ENCODE data around the gene EGLN1.

Gene EGLN1

GRCh38 chr1:231337472-231338269 is 84.4 kb downstream of the EGLN1 start, which contains the start of gene EXOC8 (continued):
- no peak for TF ChIP-seq SALL2 (tag by site-specific recombination; IDR thresholded peaks at IDR 0.05; ENCODE audit: borderline replicate concordance)
- TF ChIP-seq ZNF16 (tag by site-specific recombination; IDR thresholded peaks at IDR 0.05; ENCODE audit: low read depth) = no peak
- TF ChIP-seq ZNF37A (tag by site-specific recombination; IDR thresholded peaks at IDR 0.05) = no peak
- TF ChIP-seq TSHZ1 (tag by site-specific recombination; IDR thresholded peaks at IDR 0.05; ENCODE audit: borderline replicate concordance) = no peak
- TF ChIP-seq ZNF701 (tag by site-specific recombination; IDR thresholded peaks at IDR 0.05) = no peak
- TF ChIP-seq ZNF248 (tag by site-specific recombination; IDR thresholded peaks at IDR 0.05) = no peak
- TF ChIP-seq ZNF777 (tag by site-specific recombination; IDR thresholded peaks at IDR 0.05; ENCODE audit: borderline replicate concordance) = no peak
- TF ChIP-seq ZNF623 (tag by site-specific recombination; IDR thresholded peaks at IDR 0.05) = no peak
- peak; percentile 88 for TF ChIP-seq ZNF561 (tag by site-specific recombination; IDR thresholded peaks at IDR 0.05; ENCODE audit: borderline replicate concordance)
- no peak for TF ChIP-seq ZNF521 (tag by site-specific recombination; IDR thresholded peaks at IDR 0.05)
- TF ChIP-seq ZNF654 (tag by site-specific recombination; IDR thresholded peaks at IDR 0.05; ENCODE audit: low read depth) = no peak
- TF ChIP-seq, protein P1, sequence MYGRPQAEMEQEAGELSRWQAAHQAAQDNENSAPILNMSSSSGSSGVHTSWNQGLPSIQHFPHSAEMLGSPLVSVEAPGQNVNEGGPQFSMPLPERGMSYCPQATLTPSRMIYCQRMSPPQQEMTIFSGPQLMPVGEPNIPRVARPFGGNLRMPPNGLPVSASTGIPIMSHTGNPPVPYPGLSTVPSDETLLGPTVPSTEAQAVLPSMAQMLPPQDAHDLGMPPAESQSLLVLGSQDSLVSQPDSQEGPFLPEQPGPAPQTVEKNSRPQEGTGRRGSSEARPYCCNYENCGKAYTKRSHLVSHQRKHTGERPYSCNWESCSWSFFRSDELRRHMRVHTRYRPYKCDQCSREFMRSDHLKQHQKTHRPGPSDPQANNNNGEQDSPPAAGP (tag by site-specific recombination; IDR thresholded peaks at IDR 0.05) = peak; percentile 40; the same call in 1 of the 2 replicates
- no peak for TF ChIP-seq ZNF776 (tag by site-specific recombination; IDR thresholded peaks at IDR 0.05; ENCODE audit: borderline replicate concordance)
- no peak for TF ChIP-seq ZNF157 (tag by site-specific recombination; IDR thresholded peaks at IDR 0.05)
- TF ChIP-seq ZEB2 (tag by site-specific recombination; IDR thresholded peaks at IDR 0.05) = peak; percentile 70
- TF ChIP-seq ZNF202 (tag by site-specific recombination; IDR thresholded peaks at IDR 0.05; ENCODE audit: borderline replicate concordance) = no peak
- no peak for TF ChIP-seq ZNF488 (tag by site-specific recombination; IDR thresholded peaks at IDR 0.05)
- TF ChIP-seq, protein P2, sequence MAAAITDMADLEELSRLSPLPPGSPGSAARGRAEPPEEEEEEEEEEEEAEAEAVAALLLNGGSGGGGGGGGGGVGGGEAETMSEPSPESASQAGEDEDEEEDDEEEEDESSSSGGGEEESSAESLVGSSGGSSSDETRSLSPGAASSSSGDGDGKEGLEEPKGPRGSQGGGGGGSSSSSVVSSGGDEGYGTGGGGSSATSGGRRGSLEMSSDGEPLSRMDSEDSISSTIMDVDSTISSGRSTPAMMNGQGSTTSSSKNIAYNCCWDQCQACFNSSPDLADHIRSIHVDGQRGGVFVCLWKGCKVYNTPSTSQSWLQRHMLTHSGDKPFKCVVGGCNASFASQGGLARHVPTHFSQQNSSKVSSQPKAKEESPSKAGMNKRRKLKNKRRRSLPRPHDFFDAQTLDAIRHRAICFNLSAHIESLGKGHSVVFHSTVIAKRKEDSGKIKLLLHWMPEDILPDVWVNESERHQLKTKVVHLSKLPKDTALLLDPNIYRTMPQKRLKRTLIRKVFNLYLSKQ (tag by site-specific recombination; IDR thresholded peaks at IDR 0.05; ENCODE audit: borderline replicate concordance) = no peak
- no peak for TF ChIP-seq ZNF621 (tag by site-specific recombination; IDR thresholded peaks at IDR 0.05)
- TF ChIP-seq ZNF148 (tag by site-specific recombination; IDR thresholded peaks at IDR 0.05; ENCODE audit: borderline replicate concordance) = no peak
- no peak for TF ChIP-seq ZSCAN4 (tag by site-specific recombination; IDR thresholded peaks at IDR 0.05)
- no peak for TF ChIP-seq HOXC10 (CRISPR knock-in tag; IDR thresholded peaks at IDR 0.05)
- no peak for TF ChIP-seq ZNF560 (tag by site-specific recombination; IDR thresholded peaks at IDR 0.05; ENCODE audit: borderline replicate concordance)
- no peak for TF ChIP-seq ZNF214 (tag by site-specific recombination; IDR thresholded peaks at IDR 0.05; ENCODE audit: borderline replicate concordance)
- TF ChIP-seq ZNF121 (tag by site-specific recombination; IDR thresholded peaks at IDR 0.05) = no peak
- peak; percentile 55; the same call in 1 of the 2 replicates for TF ChIP-seq ZNF76 (tag by site-specific recombination; IDR thresholded peaks at IDR 0.05; ENCODE audit: borderline replicate concordance, low read depth)
- TF ChIP-seq ZNF366 (tag by site-specific recombination; conservative IDR thresholded peaks at IDR 0.05) = no peak
- TF ChIP-seq ZNF626 (tag by site-specific recombination; IDR thresholded peaks at IDR 0.05) = no peak
- TF ChIP-seq ZNF354C (tag by site-specific recombination; IDR thresholded peaks at IDR 0.05; ENCODE audit: borderline replicate concordance, low read depth) = no peak
